Body of pancreas (tissue), 4 donors: ENCODE measurements around the gene ZBTB46.

ENCODE experiments used
- POLR2A ChIP-seq, 3 donors: fragments of 450-650 bp; IDR thresholded peaks; one replicate each; pipeline ENCODE4 v1.6.1; 2016; ENCODE audit warnings: antibody characterized with exemption in 3 of 3, mild to moderate bottlenecking in 2 of 3
- TF ChIP-seq, protein P1 (sequence below), 7 experiments: fragments of 450-650 bp in 4 of 7; fragments of 200-600 bp in 3 of 7; sonication (generic) in 3 of 7; IDR thresholded peaks; one replicate each; pipeline ENCODE4 v1.5.1; 2016 to 2019; ENCODE audit warnings: antibody characterized with exemption in 7 of 7

DNA sequence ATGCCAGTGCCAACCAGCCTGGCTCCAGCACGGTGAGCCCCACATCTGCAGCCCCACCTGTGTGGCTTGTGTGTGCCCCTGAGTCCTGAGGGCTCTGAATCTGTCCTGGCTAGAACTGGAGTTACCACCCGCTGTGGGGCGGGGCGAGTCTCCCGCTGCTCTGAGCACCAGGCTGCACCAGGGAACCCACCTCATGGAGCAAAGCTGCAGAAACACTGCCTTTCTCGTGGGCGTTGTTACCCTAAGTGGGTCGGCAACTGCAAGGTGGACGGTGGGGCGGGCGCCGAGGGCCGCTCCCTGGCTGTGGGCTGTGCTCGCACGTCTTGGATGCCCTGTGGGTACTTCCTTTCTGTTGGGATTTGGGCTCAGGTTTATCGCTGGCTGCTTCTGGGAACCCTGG lies 12.7 kb upstream of the ZBTB46 start:
- TF ChIP-seq, protein P1, sequence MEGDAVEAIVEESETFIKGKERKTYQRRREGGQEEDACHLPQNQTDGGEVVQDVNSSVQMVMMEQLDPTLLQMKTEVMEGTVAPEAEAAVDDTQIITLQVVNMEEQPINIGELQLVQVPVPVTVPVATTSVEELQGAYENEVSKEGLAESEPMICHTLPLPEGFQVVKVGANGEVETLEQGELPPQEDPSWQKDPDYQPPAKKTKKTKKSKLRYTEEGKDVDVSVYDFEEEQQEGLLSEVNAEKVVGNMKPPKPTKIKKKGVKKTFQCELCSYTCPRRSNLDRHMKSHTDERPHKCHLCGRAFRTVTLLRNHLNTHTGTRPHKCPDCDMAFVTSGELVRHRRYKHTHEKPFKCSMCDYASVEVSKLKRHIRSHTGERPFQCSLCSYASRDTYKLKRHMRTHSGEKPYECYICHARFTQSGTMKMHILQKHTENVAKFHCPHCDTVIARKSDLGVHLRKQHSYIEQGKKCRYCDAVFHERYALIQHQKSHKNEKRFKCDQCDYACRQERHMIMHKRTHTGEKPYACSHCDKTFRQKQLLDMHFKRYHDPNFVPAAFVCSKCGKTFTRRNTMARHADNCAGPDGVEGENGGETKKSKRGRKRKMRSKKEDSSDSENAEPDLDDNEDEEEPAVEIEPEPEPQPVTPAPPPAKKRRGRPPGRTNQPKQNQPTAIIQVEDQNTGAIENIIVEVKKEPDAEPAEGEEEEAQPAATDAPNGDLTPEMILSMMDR (IDR thresholded peaks at IDR 0.05), result no peak
- no peak for TF ChIP-seq POLR2A (IDR thresholded peaks at IDR 0.05)
